ENCODE results near the gene ZXDC.

- TF ChIP-seq EZH2 (IDR thresholded peaks at IDR 0.05; ENCODE audit: insufficient read depth, poor library complexity, severe bottlenecking) (no peak), EZH2phosphoT487 (IDR thresholded peaks at IDR 0.05; ENCODE audit: insufficient read depth, low read depth) (no peak)
Observed at GRCh38 chr3:126509597-126510307, 34.1 kb upstream of the ZXDC start.
